Measurements from ENCODE around the gene SIGLEC11.

DNA sequence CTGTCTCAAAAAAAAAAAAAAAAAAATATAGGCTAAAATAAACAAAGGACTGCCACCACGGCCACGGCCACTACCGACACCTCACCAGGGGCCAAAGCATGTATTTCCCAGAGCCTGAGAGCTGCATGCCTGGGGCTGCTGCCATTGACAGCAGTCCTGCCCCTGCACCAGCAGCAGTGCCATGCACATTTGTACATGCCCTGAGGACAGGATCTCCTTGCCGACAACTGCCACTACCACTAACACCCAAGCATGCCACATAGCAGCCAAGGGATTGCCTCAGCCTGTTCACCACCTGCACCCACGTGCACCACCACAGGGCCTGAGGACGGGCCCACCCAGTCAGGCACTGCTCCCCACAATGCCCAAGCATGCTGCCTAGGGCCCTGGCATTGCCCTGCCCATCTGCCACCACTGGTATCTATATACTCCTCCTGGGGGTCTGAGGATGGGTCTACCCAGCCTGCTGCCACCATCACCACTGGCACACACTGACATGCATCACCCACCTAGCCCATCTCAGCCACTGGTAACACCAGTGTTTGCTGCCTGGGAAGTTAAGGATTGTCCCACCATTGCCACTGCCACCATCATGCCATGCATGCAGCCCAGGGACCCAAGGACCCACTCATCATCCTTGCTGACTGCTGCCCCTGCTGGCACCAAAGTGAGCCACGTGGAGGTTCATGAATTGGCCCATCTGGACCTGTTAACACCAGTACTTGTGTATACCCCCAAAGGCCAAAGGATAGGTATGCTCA is 21.1 kb downstream of the SIGLEC11 start:
- no peak for TF ChIP-seq POLR2A (IDR thresholded peaks at IDR 0.05)
- TF ChIP-seq, protein P1, sequence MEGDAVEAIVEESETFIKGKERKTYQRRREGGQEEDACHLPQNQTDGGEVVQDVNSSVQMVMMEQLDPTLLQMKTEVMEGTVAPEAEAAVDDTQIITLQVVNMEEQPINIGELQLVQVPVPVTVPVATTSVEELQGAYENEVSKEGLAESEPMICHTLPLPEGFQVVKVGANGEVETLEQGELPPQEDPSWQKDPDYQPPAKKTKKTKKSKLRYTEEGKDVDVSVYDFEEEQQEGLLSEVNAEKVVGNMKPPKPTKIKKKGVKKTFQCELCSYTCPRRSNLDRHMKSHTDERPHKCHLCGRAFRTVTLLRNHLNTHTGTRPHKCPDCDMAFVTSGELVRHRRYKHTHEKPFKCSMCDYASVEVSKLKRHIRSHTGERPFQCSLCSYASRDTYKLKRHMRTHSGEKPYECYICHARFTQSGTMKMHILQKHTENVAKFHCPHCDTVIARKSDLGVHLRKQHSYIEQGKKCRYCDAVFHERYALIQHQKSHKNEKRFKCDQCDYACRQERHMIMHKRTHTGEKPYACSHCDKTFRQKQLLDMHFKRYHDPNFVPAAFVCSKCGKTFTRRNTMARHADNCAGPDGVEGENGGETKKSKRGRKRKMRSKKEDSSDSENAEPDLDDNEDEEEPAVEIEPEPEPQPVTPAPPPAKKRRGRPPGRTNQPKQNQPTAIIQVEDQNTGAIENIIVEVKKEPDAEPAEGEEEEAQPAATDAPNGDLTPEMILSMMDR (IDR thresholded peaks at IDR 0.05): no peak

All from heart left ventricle (tissue), 13 donors.